ENCODE data around the gene HDGFL3.

GRCh38 chr15:83249030-83249343 lies 41.4 kb upstream of the HDGFL3 start:
- no peak for TF ChIP-seq CTCF (IDR thresholded peaks at IDR 0.05 in 4 of 5, conservative IDR thresholded peaks at IDR 0.05 in 1 of 5)
- no peak for TF ChIP-seq POLR2A (IDR thresholded peaks at IDR 0.05)
